Left ventricle myocardium inferior (tissue), 1 donor: ENCODE measurements around the gene ESYT1. TPM values are rescaled to one million over a fixed set of nuclear protein-coding genes. Genes with fewer than 3 reads are reported as not detected.

Experiments
- DNase-seq: peaks from one replicate; pipeline ENCODE4 v3.0.0-alpha.2; 2020
- H3K27ac ChIP-seq: fragments of 200-600 bp; replicated peaks from 2 replicates; pipeline ENCODE4 v1.8.0; 2021
- H3K27me3 ChIP-seq: fragments of 200-600 bp; 2 replicates; pipeline ENCODE4 v1.8.0; 2021; ENCODE audit warnings: low read depth
- H3K36me3 ChIP-seq: fragments of 200-600 bp; 2 replicates; pipeline ENCODE4 v1.8.0; 2021
- H3K4me1 ChIP-seq: fragments of 200-600 bp; 2 replicates; pipeline ENCODE4 v1.8.0; 2021
- H3K4me3 ChIP-seq: fragments of 200-600 bp; 2 replicates; pipeline ENCODE4 v1.8.0; 2021; ENCODE audit warnings: mild to moderate bottlenecking, moderate library complexity
- H3K9me3 ChIP-seq: fragments of 200-600 bp; replicated peaks from 2 replicates; pipeline ENCODE4 v1.8.0; 2021
- CTCF ChIP-seq: fragments of 200-600 bp; IDR thresholded peaks from 2 replicates; pipeline ENCODE4 v1.8.0; 2021; ENCODE audit warnings: antibody characterized with exemption, mild to moderate bottlenecking, borderline replicate concordance
- intact Hi-C: fragments of 100-400 bp; cut with micrococcal nuclease; formaldehyde crosslinking; loops from one replicate; pipeline ENCODE4 v1.11.0; 2022
- total RNA-seq: library from RNA; stranded (reverse); fragmentation: NEBNext Ultra II Directional; extraction: Animal tissue kit (Norgen Biotek cat#: 25700); gene quantifications from one replicate; pipeline ENCODE4 v1.2.1, GENCODE V29; 2021
- donor health status: DM: no; HTN: yes; CAD: no; lungs with severe emphysema.

Gene ESYT1
- total RNA-seq, 1 donor from 2014 or later, result 23.2 TPM

- no peaks in the 10 kb centered on the region for H3K27me3 ChIP-seq
- TF ChIP-seq CTCF, result no peak
- no peaks in the 10 kb centered on the region for H3K9me3 ChIP-seq
- DNase-seq, result no peak
- H3K4me1 ChIP-seq, result peaks cover 35% of the 10 kb centered on the region
- peak overlapping the region; percentile 89 for H3K4me3 ChIP-seq
- H3K27ac ChIP-seq, result peak overlapping the region; percentile 92
- H3K36me3 ChIP-seq, result peaks cover 36% of the 10 kb centered on the region
- intact Hi-C loops, result no loop called here
Measured at GRCh38 chr12:56104815-56105608, 23.1 kb upstream of the ESYT1 start.

- Histone ChIP-seq H3K4me3 (peak overlapping the region; percentile 89), H3K9me3 (no peaks in the 10 kb centered on the region), H3K27me3 (no peaks in the 10 kb centered on the region), H3K36me3 (peaks cover 42% of the 10 kb centered on the region), H3K27ac (peak overlapping the region; percentile 92), H3K4me1 (peaks cover 35% of the 10 kb centered on the region)
- DNase-seq, result no peak
- no peak for TF ChIP-seq CTCF
- intact Hi-C loops, result no loop called here
Measured at GRCh38 chr12:56105609-56105902, 22.5 kb upstream of the ESYT1 start.

GRCh38 chr12:56107242-56107641 lies 20.8 kb upstream of the ESYT1 start:
- no peaks in the 10 kb centered on the region for H3K27me3 ChIP-seq

GRCh38 chr12:56110571-56110970 lies 17.5 kb upstream of the ESYT1 start:
- DNase-seq, result no peak
- Histone ChIP-seq H3K9me3 (no peaks in the 10 kb centered on the region), H3K27ac (no peak overlapping the region), H3K4me1 (peaks cover 15% of the 10 kb centered on the region), H3K4me3 (no peak overlapping the region), H3K36me3 (peaks cover 75% of the 10 kb centered on the region), H3K27me3 (no peaks in the 10 kb centered on the region)
- no peak for TF ChIP-seq CTCF
- intact Hi-C loops, result no loop called here

More at GRCh38 chr12:56107242-56107641, 20.8 kb upstream of the ESYT1 start:
- Histone ChIP-seq H3K4me3 (no peak overlapping the region), H3K36me3 (peaks cover 58% of the 10 kb centered on the region), H3K27ac (no peak overlapping the region), H3K4me1 (peaks cover 35% of the 10 kb centered on the region), H3K9me3 (no peaks in the 10 kb centered on the region)
- no peak for DNase-seq
- no peak for TF ChIP-seq CTCF
- intact Hi-C loops, result no loop called here

GRCh38 chr12:56114084-56114483 lies 14.0 kb upstream of the ESYT1 start:
- no peak overlapping the region for H3K27ac ChIP-seq
- no peak for DNase-seq
- H3K4me1 ChIP-seq, result peaks cover 28% of the 10 kb centered on the region
- intact Hi-C loops, result no loop called here
- H3K27me3 ChIP-seq, result no peaks in the 10 kb centered on the region
- no peak for TF ChIP-seq CTCF
- H3K9me3 ChIP-seq, result no peaks in the 10 kb centered on the region
- no peak overlapping the region for H3K4me3 ChIP-seq
- peaks cover 48% of the 10 kb centered on the region for H3K36me3 ChIP-seq
